Keratinocyte (primary cell): ENCODE measurements around the gene TENM3. TPM values are rescaled to one million over a fixed set of nuclear protein-coding genes. Genes with fewer than 3 reads are reported as not detected.

Experiments
- DNase-seq: peaks from one replicate; pipeline ENCODE4 v3.0.0-alpha.2; 2011; ENCODE audit warnings: low read depth, missing footprints, low spot score
- FAIRE-seq: peaks from 2 replicates; lab custom pipeline; 2011; peaks lifted over from hg19 to GRCh38; lab: Jason Lieb, UNC
- H2AFZ ChIP-seq: 2 replicates; pipeline ENCODE4 v1.6.0; 2012; ENCODE audit warnings: low read length, control low read depth, inconsistent platforms; ENCODE audit not compliant: control insufficient read depth
- H3K27ac ChIP-seq: 2 replicates; pipeline ENCODE4 v1.5.1; 2011; ENCODE audit warnings: low read length; ENCODE audit not compliant: control insufficient read depth, insufficient read depth
- H3K27me3 ChIP-seq: 3 replicates; pipeline ENCODE4 v1.6.0; 2011; ENCODE audit warnings: low read length; ENCODE audit not compliant: control insufficient read depth, insufficient read depth; ENCODE audit errors: extremely low read depth
- H3K36me3 ChIP-seq, 2 experiments: 2 replicates in 1 of 2; 3 replicates in 1 of 2; pipeline ENCODE4 v1.5.1; 2011; ENCODE audit warnings: low read length in 2 of 2, mild to moderate bottlenecking in 1 of 2; ENCODE audit not compliant: control insufficient read depth in 2 of 2, insufficient read depth in 2 of 2; ENCODE audit errors: extremely low read depth in 1 of 2
- H3K4me1 ChIP-seq: 3 replicates; pipeline ENCODE4 v1.5.1; 2011; ENCODE audit warnings: low read length; ENCODE audit not compliant: control insufficient read depth, insufficient read depth; ENCODE audit errors: extremely low read depth
- H3K4me2 ChIP-seq: 3 replicates; pipeline ENCODE4 v1.6.0; 2011; ENCODE audit warnings: low read depth, low read length; ENCODE audit not compliant: control insufficient read depth, insufficient read depth; ENCODE audit errors: extremely low read depth
- H3K4me3 ChIP-seq, 3 experiments: fragments of 200-600 bp in 1 of 3; sonication (generic) in 1 of 3; 2 replicates in 2 of 3; 3 replicates in 1 of 3; pipeline ENCODE4 v1.5.1; 2011 to 2016; ENCODE audit warnings: low read length in 3 of 3, mild to moderate bottlenecking in 3 of 3, control low read depth in 2 of 3, inconsistent platforms in 1 of 3, low read depth in 1 of 3, mixed read lengths in 1 of 3, mixed run types in 1 of 3, moderate library complexity in 1 of 3; ENCODE audit not compliant: control insufficient read depth in 2 of 3, insufficient read depth in 2 of 3; ENCODE audit errors: extremely low read depth in 1 of 3
- H3K79me2 ChIP-seq: 2 replicates; pipeline ENCODE4 v1.6.0; 2012; ENCODE audit warnings: low read length; ENCODE audit not compliant: control insufficient read depth, insufficient read depth
- H3K9ac ChIP-seq: 3 replicates; pipeline ENCODE4 v1.6.0; 2011; ENCODE audit warnings: low read length; ENCODE audit not compliant: control insufficient read depth, insufficient read depth; ENCODE audit errors: extremely low read depth
- H3K9me1 ChIP-seq: 3 replicates; pipeline ENCODE4 v1.6.0; 2011; ENCODE audit warnings: low read length; ENCODE audit not compliant: control insufficient read depth, insufficient read depth; ENCODE audit errors: extremely low read depth
- H3K9me3 ChIP-seq: 2 replicates; pipeline ENCODE4 v1.5.1; 2012; ENCODE audit warnings: low read depth, low read length; ENCODE audit not compliant: control insufficient read depth
- H4K20me1 ChIP-seq: 3 replicates; pipeline ENCODE4 v1.6.0; 2011; ENCODE audit warnings: low read length; ENCODE audit not compliant: control insufficient read depth, insufficient read depth; ENCODE audit errors: extremely low read depth
- CTCF ChIP-seq, 3 experiments: IDR thresholded peaks in 1 of 3; conservative IDR thresholded peaks in 1 of 3; optimal IDR thresholded peaks in 1 of 3; 2 replicates in 2 of 3; 3 replicates in 1 of 3; pipeline versions ENCODE3 to v1.5.1; 2011; ENCODE audit warnings: low read length in 3 of 3, mild to moderate bottlenecking in 3 of 3, moderate library complexity in 2 of 3, control low read depth in 1 of 3, inconsistent platforms in 1 of 3; ENCODE audit not compliant: insufficient read depth in 2 of 3; ENCODE audit errors: extremely low read depth in 1 of 3
- EZH2 ChIP-seq: IDR thresholded peaks from one replicate; pipeline ENCODE4 v1.6.1; 2012; ENCODE audit warnings: inconsistent platforms, mild to moderate bottlenecking, low read length, moderate library complexity
- dilution Hi-C: fragments of 300-500 bp; cut with MboI; formaldehyde crosslinking; loops from one replicate; pipeline ENCODE4 v1.7.0; 2020; ENCODE audit warnings: low sequenced_read_pairs; ENCODE audit not compliant: extremely low pct_ligation_motif_present
- polyA plus RNA-seq, 5 experiments: library from polyadenylated mRNA; depleted of rRNA in 3 of 5; stranded (reverse) in 3 of 5; stranded (forward) in 1 of 5; unstranded in 1 of 5; fragments of >200 nt; gene quantifications; 1 replicate in 1 of 5; 2 replicates in 3 of 5; 3 replicates in 1 of 5; pipeline versions ENCODE4 v1.2.1 to v1.2.3, GENCODE V29; 2011 to 2012; ENCODE audit warnings: missing spikeins in 2 of 5, low read depth in 1 of 5, low replicate concordance in 1 of 5

Gene TENM3
- polyA plus RNA-seq, 1 donor (not counting 4 experiments of a cell fraction or from before 2014, with no cell fraction given): 17.0 TPM

DNA sequence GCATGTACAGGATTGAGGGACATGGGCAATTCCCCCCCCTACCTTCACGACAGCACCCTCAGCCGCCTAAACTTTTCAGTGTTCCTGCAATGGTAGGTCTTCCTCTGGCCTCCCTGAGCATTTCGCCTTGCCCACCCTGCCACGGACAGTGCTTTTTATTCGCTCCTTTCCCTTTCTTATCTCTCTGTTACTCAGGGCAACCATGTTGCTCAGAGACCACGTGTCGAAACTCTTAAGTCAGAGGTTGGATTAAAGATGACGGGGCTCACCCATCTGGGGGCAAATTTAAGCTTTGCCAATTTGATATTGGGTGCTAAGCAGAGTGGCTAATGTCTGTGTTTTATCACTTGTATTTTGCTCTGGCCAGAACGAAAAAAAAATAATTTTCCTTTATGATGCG is 20.4 kb downstream of the TENM3 start:
- TF ChIP-seq CTCF (optimal IDR thresholded peaks at IDR 0.05 in 1 of 3, IDR thresholded peaks at IDR 0.05 in 1 of 3, conservative IDR thresholded peaks at IDR 0.05 in 1 of 3; ENCODE audit: extremely low read depth in 1 of 3, insufficient read depth in 2 of 3, low read length in 3 of 3): no peak
- no peak for TF ChIP-seq EZH2
- peaks cover 2 to 3% of the 10 kb centered on the region in 2 experiments for H3K36me3 ChIP-seq
- no peaks in the 10 kb centered on the region for H3K9me1 ChIP-seq
- no peaks in the 10 kb centered on the region for H4K20me1 ChIP-seq
- no peaks in the 10 kb centered on the region for H3K9me3 ChIP-seq
- H3K4me3 ChIP-seq: no peak overlapping the region
- dilution Hi-C loops: no loop called here
- DNase-seq (no peak), FAIRE-seq (no peak)
- H3K4me2 ChIP-seq: no peak overlapping the region
- no peak overlapping the region for H3K9ac ChIP-seq
- H3K27ac ChIP-seq: no peak overlapping the region
- H3K27me3 ChIP-seq: no peaks in the 10 kb centered on the region
- no peak overlapping the region for H2AFZ ChIP-seq
- peaks cover 3% of the 10 kb centered on the region for H3K4me1 ChIP-seq
- H3K79me2 ChIP-seq: no peaks in the 10 kb centered on the region

DNA sequence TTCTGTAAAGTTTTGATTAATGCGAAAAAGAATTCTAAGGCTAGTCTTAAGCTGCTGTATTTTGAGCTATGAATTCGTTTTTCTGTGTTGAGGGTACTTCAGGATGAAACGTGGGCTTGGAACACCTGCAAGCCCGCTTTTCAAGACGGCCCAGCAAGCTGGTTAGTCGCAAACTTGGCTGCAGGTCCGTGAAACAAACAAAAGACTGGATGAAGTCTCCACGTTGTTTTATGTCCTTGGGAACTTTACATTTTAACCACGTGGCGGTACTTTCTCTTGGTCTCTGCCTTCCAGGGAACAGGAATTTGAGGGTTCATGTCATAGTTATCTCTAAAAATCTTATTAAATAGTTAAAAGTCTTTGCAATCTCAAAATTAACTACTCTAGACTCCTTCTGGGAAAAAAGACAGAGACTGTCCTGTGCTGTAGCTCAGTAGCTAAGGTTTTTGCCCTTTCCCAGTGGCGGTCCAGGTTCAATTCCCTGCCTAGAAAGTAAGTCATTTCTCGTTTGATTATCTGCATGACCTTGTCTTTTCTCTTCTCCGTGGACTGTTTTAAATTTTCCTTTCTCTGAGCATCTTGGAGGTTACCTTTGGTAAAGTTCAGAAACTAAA is 21.0 kb downstream of the TENM3 start:
- TF ChIP-seq EZH2 (no peak), CTCF (optimal IDR thresholded peaks at IDR 0.05 in 1 of 3, IDR thresholded peaks at IDR 0.05 in 1 of 3, conservative IDR thresholded peaks at IDR 0.05 in 1 of 3; ENCODE audit: extremely low read depth in 1 of 3, insufficient read depth in 2 of 3, low read length in 3 of 3) (no peak)
- Histone ChIP-seq H2AFZ (no peak overlapping the region), H3K4me2 (no peak overlapping the region), H3K79me2 (no peaks in the 10 kb centered on the region), H3K4me3 (no peak overlapping the region), H3K27ac (no peak overlapping the region), H3K9ac (no peak overlapping the region), H3K4me1 (peaks cover 3% of the 10 kb centered on the region), H3K27me3 (no peaks in the 10 kb centered on the region), H4K20me1 (no peaks in the 10 kb centered on the region), H3K9me3 (no peaks in the 10 kb centered on the region), H3K9me1 (no peaks in the 10 kb centered on the region), H3K36me3 (peaks cover 2 to 3% of the 10 kb centered on the region in 2 experiments)
- DNase-seq (no peak), FAIRE-seq (no peak)
- dilution Hi-C loops: no loop called here
